ENCODE data around the gene BTBD10. TPM values are rescaled to one million over a fixed set of nuclear protein-coding genes. Genes with fewer than 3 reads are reported as not detected.
"Not testable (repeated sequence)": the region's sequence is repeated elsewhere in the genome, so short reads cannot be mapped to it uniquely, and the experiment has no call there.

The BTBD10 gene
- total and polyA plus RNA-seq, 8 donors, result 4.6 to 15.9 (median 7.6) TPM

DNA sequence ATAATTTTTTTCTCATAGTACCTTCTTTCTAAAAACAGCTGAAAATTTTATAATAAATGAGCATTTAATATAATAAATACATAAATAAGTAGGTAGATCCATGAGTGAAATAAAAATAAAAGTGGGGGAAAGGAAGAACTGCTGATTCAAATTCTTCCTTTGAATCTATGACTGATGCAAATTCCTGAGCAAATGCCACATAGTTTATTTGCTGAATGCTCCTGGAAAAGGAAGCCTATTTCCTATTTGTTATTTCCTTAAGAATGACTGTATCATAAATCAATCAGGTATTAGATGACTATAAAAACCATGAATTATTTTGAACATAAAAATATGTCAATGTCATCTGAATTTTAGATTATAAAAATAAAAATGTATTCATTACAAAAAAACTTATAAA is 16.6 kb downstream of the BTBD10 start:
- DNase-seq, result no peak
- Histone ChIP-seq H3K36me3 (no peaks in the 10 kb centered on the region), H3K9me3 (no peaks in the 10 kb centered on the region), H3K4me3 (no peak overlapping the region), H3K27me3 (no peaks in the 10 kb centered on the region), H3K27ac (no peak overlapping the region), H3K4me1 (peaks cover 0 to 15% (median 0%) of the 10 kb centered on the region in 3 donors)
- ATAC-seq, result no peak
- TF ChIP-seq, protein P1, sequence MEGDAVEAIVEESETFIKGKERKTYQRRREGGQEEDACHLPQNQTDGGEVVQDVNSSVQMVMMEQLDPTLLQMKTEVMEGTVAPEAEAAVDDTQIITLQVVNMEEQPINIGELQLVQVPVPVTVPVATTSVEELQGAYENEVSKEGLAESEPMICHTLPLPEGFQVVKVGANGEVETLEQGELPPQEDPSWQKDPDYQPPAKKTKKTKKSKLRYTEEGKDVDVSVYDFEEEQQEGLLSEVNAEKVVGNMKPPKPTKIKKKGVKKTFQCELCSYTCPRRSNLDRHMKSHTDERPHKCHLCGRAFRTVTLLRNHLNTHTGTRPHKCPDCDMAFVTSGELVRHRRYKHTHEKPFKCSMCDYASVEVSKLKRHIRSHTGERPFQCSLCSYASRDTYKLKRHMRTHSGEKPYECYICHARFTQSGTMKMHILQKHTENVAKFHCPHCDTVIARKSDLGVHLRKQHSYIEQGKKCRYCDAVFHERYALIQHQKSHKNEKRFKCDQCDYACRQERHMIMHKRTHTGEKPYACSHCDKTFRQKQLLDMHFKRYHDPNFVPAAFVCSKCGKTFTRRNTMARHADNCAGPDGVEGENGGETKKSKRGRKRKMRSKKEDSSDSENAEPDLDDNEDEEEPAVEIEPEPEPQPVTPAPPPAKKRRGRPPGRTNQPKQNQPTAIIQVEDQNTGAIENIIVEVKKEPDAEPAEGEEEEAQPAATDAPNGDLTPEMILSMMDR (IDR thresholded peaks at IDR 0.05), result no peak
- intact Hi-C loops (cut with DNase I), result no loop called here
- FAIRE-seq, result peak; percentile 81

DNA sequence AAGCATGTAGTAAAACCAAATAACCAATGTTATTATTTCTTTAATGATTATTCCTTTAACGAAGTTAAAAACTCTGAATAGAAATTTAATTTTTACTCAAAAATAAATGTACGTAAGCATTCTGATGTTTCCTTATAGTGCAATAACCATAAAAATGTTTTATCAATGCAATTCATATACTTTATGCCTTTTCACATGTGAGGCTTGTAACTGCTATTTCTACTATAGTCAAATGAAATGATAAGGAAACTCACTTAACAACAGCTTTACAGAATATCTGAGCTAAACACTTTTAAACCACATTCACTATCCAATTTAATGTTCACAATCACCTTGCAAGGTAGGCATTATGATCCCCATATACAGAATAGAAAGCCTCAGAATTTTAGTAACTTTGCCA is 17.4 kb downstream of the BTBD10 start:
- Histone ChIP-seq H3K4me1 (peaks cover 0 to 12% (median 0%) of the 10 kb centered on the region in 3 donors), H3K9me3 (no peaks in the 10 kb centered on the region), H3K27me3 (no peaks in the 10 kb centered on the region), H3K27ac (no peak overlapping the region), H3K4me3 (no peak overlapping the region), H3K36me3 (no peaks in the 10 kb centered on the region)
- FAIRE-seq, result no peak
- WGBS, 2 donors, result 92 to 98% methylated on average over 2 of the region's 2 CpGs
- no peak for ATAC-seq
- TF ChIP-seq, protein P1 (IDR thresholded peaks at IDR 0.05), result no peak
- no peak for DNase-seq
- intact Hi-C loops (cut with DNase I), result no loop called here

DNA sequence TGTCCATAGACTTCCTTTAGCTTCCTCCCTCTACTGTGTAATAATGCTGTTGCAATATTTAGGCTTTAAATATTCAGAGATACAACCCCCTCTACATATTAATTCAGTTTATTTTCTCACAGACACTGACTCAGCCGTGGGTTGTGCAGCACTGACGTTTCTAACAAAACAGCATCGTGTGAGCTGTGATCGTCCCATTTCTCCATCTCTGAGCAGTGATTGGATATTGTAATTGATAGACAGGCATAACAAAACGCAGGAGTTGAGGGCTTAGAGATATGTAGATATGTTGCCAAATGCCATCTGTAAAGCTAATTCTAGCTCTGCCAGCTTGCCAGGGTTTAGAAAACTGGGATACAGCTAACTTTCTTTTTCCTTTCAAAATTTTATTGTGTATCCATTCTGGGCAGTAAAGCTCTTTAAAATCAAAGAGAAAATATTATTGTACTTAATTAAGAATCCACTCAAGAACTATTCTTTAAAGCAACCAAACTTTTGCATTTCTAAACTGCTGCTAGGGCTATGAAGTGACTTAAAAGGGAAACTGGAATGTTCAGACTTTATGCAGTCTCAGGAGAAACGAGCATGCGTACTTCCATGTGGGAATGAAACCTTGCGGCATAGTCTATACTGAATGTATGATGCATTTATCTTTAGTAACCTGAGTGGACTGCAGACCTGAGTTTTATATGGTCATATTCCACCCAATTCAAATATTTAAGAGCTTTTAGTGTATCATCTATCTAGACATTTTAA is 22.7 kb downstream of the BTBD10 start:
- peak in 2 of 6 donors; percentile 10 to 39 for DNase-seq
- TF ChIP-seq, protein P1 (IDR thresholded peaks at IDR 0.05), result no peak
- peak; percentile 67 for FAIRE-seq
- no peaks in the 10 kb centered on the region for H3K4me1 ChIP-seq
- H3K36me3 ChIP-seq, result no peaks in the 10 kb centered on the region
- no peak overlapping the region for H3K27ac ChIP-seq
- H3K9me3 ChIP-seq, result no peaks in the 10 kb centered on the region
- peak overlapping the region in 1 of 4 donors; percentile 13 for H3K4me3 ChIP-seq
- WGBS, 2 donors, result 11 to 17% methylated on average over 8 of the region's 8 CpGs
- no peaks in the 10 kb centered on the region for H3K27me3 ChIP-seq
- peak; percentile 96 to 98 (median 98) for ATAC-seq
- intact Hi-C loops (cut with DNase I), result no loop called here

DNA sequence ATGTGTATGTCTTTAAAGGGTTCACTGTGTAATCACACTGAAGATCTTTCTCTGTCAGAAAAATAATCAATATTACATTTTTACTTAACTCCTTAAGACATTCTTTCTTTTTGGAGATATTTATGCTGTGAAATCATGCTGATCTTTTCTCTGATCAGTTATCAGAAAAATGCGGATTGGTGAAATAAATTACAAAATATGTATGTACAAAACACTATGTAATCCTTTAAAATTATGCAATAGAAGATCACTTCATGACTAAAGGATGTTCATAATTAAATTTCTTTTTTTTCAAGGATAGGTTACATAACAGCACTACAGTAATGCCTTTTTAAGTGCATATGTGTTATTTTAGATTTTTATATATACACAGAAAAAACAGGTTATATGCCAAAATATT is 24.7 kb downstream of the BTBD10 start:
- Histone ChIP-seq H3K9me3 (no peaks in the 10 kb centered on the region), H3K27ac (no peak overlapping the region), H3K4me3 (no peak overlapping the region), H3K27me3 (no peaks in the 10 kb centered on the region), H3K36me3 (no peaks in the 10 kb centered on the region), H3K4me1 (no peaks in the 10 kb centered on the region)
- TF ChIP-seq, protein P1 (IDR thresholded peaks at IDR 0.05), result no peak
- ATAC-seq (no peak), DNase-seq (no peak), FAIRE-seq (peak; percentile 60)
- intact Hi-C loops (cut with DNase I), result no loop called here
- 94 to 97% methylated on average over 1 of the region's 1 CpG for WGBS, 2 donors

DNA sequence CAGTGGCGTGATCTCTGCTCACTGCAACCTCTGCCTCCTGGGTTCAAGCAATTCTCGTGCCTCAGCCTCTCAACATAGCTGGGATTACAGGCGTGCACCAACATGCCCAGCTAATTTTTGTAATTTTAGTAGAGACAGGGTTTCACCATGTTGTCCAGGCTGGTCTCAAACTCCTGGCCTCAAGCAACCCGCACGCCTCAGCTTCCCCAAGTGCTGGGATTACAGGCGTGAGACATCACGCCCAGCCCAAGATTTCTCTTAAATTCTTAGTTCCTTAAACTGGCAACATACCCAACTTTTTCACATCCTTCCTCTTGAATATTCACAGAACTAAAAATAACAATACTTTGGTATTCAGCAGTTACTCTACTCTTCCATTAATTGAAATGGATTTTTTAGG is 26.2 kb downstream of the BTBD10 start:
- DNase-seq; H3K9me3 ChIP-seq; H3K36me3 ChIP-seq; FAIRE-seq; intact Hi-C loops (cut with DNase I); ATAC-seq; H3K27me3 ChIP-seq; H3K4me1 ChIP-seq; H3K4me3 ChIP-seq; H3K27ac ChIP-seq: not testable (repeated sequence)
- 96% methylated on average over 7 of the region's 7 CpGs for WGBS, 2 donors
